GM19452 (cell line): ENCODE results near the gene ANKRD6.
"Not testable (repeated sequence)": the region's sequence is repeated elsewhere in the genome, so short reads cannot be mapped to it uniquely, and the experiment has no call there.

Experiments
- ATAC-seq: cut with Tn5 transposase; IDR thresholded peaks from one replicate; pipeline ENCODE4 v1.9.1; 2021; ENCODE audit not compliant: unreplicated experiment

Gene ANKRD6

GRCh38 chr6:89641581-89641980 lies 208.6 kb downstream of the ANKRD6 start:
- ATAC-seq, result not testable (repeated sequence)

- ATAC-seq, result no peak
These were observed 210.0 kb downstream of the ANKRD6 start for GRCh38 chr6:89642956-89643355.

- ATAC-seq, result no peak
These were observed 210.5 kb downstream of the ANKRD6 start for GRCh38 chr6:89643406-89643805.

- ATAC-seq, result no peak
These were observed 211.9 kb downstream of the ANKRD6 start for GRCh38 chr6:89644864-89645263.

- ATAC-seq, result no peak
These were observed 216.7 kb downstream of the ANKRD6 start for GRCh38 chr6:89649682-89650081.

GRCh38 chr6:89650579-89650978 lies 217.6 kb downstream of the ANKRD6 start:
- no peak for ATAC-seq

- ATAC-seq, result no peak
These were observed 222.2 kb downstream of the ANKRD6 start for GRCh38 chr6:89655122-89655521.

GRCh38 chr6:89657445-89658158 lies 224.7 kb downstream of the ANKRD6 start:
- ATAC-seq, result no peak

- no peak for ATAC-seq
These were observed 228.0 kb downstream of the ANKRD6 start for GRCh38 chr6:89660981-89661380.

GRCh38 chr6:89661559-89661958 lies 228.6 kb downstream of the ANKRD6 start:
- ATAC-seq, result no peak

- ATAC-seq, result no peak
These were observed 229.8 kb downstream of the ANKRD6 start for GRCh38 chr6:89662659-89663223.

GRCh38 chr6:89667872-89668556 lies 235.1 kb downstream of the ANKRD6 start:
- ATAC-seq, result no peak

GRCh38 chr6:89669002-89669401 lies 236.1 kb downstream of the ANKRD6 start:
- no peak for ATAC-seq

- no peak for ATAC-seq
These were observed 238.1 kb downstream of the ANKRD6 start for GRCh38 chr6:89670935-89671565.

- no peak for ATAC-seq
These were observed 243.2 kb downstream of the ANKRD6 start for GRCh38 chr6:89675949-89676748.

GRCh38 chr6:89678531-89678930 lies 245.6 kb downstream of the ANKRD6 start:
- no peak for ATAC-seq

- ATAC-seq, result no peak
These were observed 246.5 kb downstream of the ANKRD6 start for GRCh38 chr6:89679215-89680120.

- ATAC-seq, result no peak
These were observed 247.2 kb downstream of the ANKRD6 start for GRCh38 chr6:89680150-89680549.

GRCh38 chr6:89680551-89680950 lies 247.6 kb downstream of the ANKRD6 start:
- ATAC-seq, result no peak

GRCh38 chr6:89681983-89682564 lies 249.1 kb downstream of the ANKRD6 start:
- no peak for ATAC-seq
